ENCODE measurements around the gene ASCL2. TPM values are rescaled to one million over a fixed set of nuclear protein-coding genes. Genes with fewer than 3 reads are reported as not detected.

Gene ASCL2
- total RNA-seq, 4 donors from 2014 or later, result 2.3 to 14.7 (median 3.0) TPM; not detected in 1

DNA sequence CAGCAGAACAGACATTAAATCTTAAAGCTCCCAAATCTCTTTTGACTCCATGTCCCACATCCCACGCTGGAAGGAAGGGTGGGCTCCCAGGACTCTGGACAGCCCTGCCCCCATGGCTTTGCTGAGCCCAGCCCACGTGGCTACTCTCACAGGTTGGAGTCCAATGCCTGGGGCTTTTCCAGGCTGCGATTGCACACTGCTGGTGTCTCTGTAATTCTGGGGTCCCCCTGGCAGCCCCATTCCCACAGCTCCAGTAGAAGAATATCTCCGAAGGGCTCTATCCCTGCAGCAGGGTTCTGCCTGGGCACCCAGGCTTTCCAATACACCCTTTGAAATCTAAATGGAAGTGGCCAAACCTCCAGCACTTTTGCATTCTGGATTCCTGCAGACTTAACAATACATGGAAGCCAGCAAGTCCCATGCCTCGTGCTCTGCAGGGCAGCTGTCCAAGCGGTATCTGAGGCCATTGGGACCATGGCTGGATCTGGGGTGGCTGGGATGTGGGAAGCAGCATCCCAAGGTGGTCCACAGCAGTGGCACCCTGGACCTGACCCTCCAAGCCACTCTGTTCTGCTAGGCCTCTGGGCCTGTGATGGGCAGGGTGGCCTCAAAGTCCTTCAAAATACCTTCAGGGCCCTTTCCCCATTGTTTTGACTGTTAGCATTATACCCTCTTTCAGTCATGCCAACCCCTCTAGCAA is 50.9 kb downstream of the ASCL2 start:
- H3K27ac ChIP-seq, result no peak overlapping the region
- H3K4me1 ChIP-seq, result peaks cover 0 to 10% (median 2%) of the 10 kb centered on the region in 4 donors
- WGBS, 2 donors (ENCODE audit: low coverage in 1 of 2), result 91% methylated on average over 6 of the region's 6 CpGs; no CpG with 5 or more reads in 1 of the 2 donors
- H3K27me3 ChIP-seq, result no peaks in the 10 kb centered on the region
- no peaks in the 10 kb centered on the region for H3K9me3 ChIP-seq
- no peak for DNase-seq
- TF ChIP-seq POLR2AphosphoS5 (IDR thresholded peaks at IDR 0.05) (no peak), POLR2A (IDR thresholded peaks at IDR 0.05) (no peak), EP300 (IDR thresholded peaks at IDR 0.05; ENCODE audit: low read depth) (no peak)
- TF ChIP-seq, protein P1, sequence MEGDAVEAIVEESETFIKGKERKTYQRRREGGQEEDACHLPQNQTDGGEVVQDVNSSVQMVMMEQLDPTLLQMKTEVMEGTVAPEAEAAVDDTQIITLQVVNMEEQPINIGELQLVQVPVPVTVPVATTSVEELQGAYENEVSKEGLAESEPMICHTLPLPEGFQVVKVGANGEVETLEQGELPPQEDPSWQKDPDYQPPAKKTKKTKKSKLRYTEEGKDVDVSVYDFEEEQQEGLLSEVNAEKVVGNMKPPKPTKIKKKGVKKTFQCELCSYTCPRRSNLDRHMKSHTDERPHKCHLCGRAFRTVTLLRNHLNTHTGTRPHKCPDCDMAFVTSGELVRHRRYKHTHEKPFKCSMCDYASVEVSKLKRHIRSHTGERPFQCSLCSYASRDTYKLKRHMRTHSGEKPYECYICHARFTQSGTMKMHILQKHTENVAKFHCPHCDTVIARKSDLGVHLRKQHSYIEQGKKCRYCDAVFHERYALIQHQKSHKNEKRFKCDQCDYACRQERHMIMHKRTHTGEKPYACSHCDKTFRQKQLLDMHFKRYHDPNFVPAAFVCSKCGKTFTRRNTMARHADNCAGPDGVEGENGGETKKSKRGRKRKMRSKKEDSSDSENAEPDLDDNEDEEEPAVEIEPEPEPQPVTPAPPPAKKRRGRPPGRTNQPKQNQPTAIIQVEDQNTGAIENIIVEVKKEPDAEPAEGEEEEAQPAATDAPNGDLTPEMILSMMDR (IDR thresholded peaks at IDR 0.05), result no peak
- no peaks in the 10 kb centered on the region for H3K36me3 ChIP-seq
- intact Hi-C loops (cut with DNase I; ENCODE audit: low total_unique reads), result no loop called here
- in situ Hi-C loops (cut with MboI; ENCODE audit: low pct_ligation_motif_present in 1 of 4, low pct_unique_long_range_greater_than_20kb in 1 of 4, low sequenced_read_pairs in 3 of 4), result no loop called here
- no peak overlapping the region for H3K4me3 ChIP-seq

Other genes with a start within 250 kb of the ASCL2 start
- 10 to 100 TPM in 3 of 4 donors, 1 to 10 TPM in 1; 8.2 to 19.8 (median 12.2) TPM for gene IGF2, start 131.2 kb downstream of the ASCL2 start, total RNA-seq
- not detected for gene INS, start 109.4 kb downstream of the ASCL2 start, total RNA-seq
- gene TH, start 98.8 kb downstream of the ASCL2 start, total RNA-seq, result not detected
- gene C11orf21, start 31.3 kb upstream of the ASCL2 start, total RNA-seq, result under 1 TPM in 1 of 4 donors, not detected in 3; 0.27 TPM
- gene TSPAN32, start 31.4 kb upstream of the ASCL2 start, total RNA-seq, result under 1 TPM in 2 of 4 donors, not detected in 2; 0.16 to 0.96 TPM
- 100 to 1,000 TPM; 156 to 406 (median 255) TPM for gene CD81, start 106.7 kb upstream of the ASCL2 start, total RNA-seq
- 10 to 100 TPM; 13.3 to 38.9 (median 36.0) TPM for gene TSSC4, start 130.2 kb upstream of the ASCL2 start, total RNA-seq
- 1 to 10 TPM; 1.4 to 7.5 (median 4.3) TPM for gene TRPM5, start 173.9 kb upstream of the ASCL2 start, total RNA-seq
- 10 to 100 TPM in 3 of 4 donors, 1 to 10 TPM in 1; 5.6 to 46.8 (median 24.6) TPM for gene KCNQ1, start 174.4 kb upstream of the ASCL2 start, total RNA-seq